Osteoblast (primary cell): Measurements from ENCODE around the gene DCD. TPM values are rescaled to one million over a fixed set of nuclear protein-coding genes. Genes with fewer than 3 reads are reported as not detected.

Experiments
- DNase-seq: peaks from one replicate; pipeline ENCODE4 v3.0.0; 2011; ENCODE audit warnings: low spot score, mixed read lengths; ENCODE audit not compliant: insufficient read length; ENCODE audit errors: missing footprints
- H2AFZ ChIP-seq: 2 replicates; pipeline ENCODE4 v1.6.0; 2011; ENCODE audit warnings: mild to moderate bottlenecking, low read length
- H3K27ac ChIP-seq: 2 replicates; pipeline ENCODE4 v1.5.1; 2011; ENCODE audit warnings: mild to moderate bottlenecking, low read depth, low read length, moderate library complexity
- H3K27me3 ChIP-seq: 2 replicates; pipeline ENCODE4 v1.6.0; 2012; ENCODE audit warnings: mild to moderate bottlenecking, control low read depth, inconsistent platforms, low read length, moderate library complexity; ENCODE audit not compliant: insufficient read depth
- H3K36me3 ChIP-seq: 2 replicates; pipeline ENCODE4 v1.5.1; 2011; ENCODE audit warnings: mild to moderate bottlenecking, low read length, control low read depth, moderate library complexity; ENCODE audit not compliant: insufficient read depth
- H3K4me1 ChIP-seq: 2 replicates; pipeline ENCODE4 v1.5.1; 2011; ENCODE audit warnings: mild to moderate bottlenecking, low read length, control low read depth, moderate library complexity; ENCODE audit not compliant: insufficient read depth
- H3K4me2 ChIP-seq: 2 replicates; pipeline ENCODE4 v1.6.0; 2011; ENCODE audit warnings: mild to moderate bottlenecking, low read length; ENCODE audit not compliant: insufficient read depth
- H3K4me3 ChIP-seq: fragments of 200-600 bp; sonication (generic); 3 replicates; pipeline ENCODE4 v1.5.1; 2012; ENCODE audit warnings: mild to moderate bottlenecking, low read length, inconsistent platforms; ENCODE audit not compliant: insufficient read depth
- H3K79me2 ChIP-seq: 2 replicates; pipeline ENCODE4 v1.6.0; 2012; ENCODE audit warnings: mild to moderate bottlenecking, low read length, control low read depth, inconsistent platforms; ENCODE audit not compliant: insufficient read depth
- H3K9me3 ChIP-seq: 2 replicates; pipeline ENCODE4 v1.5.1; 2011; ENCODE audit warnings: low read depth, low read length, control low read depth
- H4K20me1 ChIP-seq: 2 replicates; pipeline ENCODE4 v1.6.0; 2012; ENCODE audit warnings: mild to moderate bottlenecking, low read length, control low read depth; ENCODE audit not compliant: insufficient read depth
- total RNA-seq: library from RNA; depleted of rRNA; stranded (reverse); fragments of >200 nt; gene quantifications from 2 replicates; pipeline ENCODE4 v1.2.3, GENCODE V29; 2012
- TF ChIP-seq, protein P1 (sequence below): IDR thresholded peaks from 2 replicates; pipeline ENCODE4 v1.5.1; 2011; ENCODE audit warnings: mild to moderate bottlenecking, low read depth, low read length, moderate library complexity; ENCODE audit errors: extremely low read depth

The DCD gene
- total RNA-seq, 1 donor = not detected

DNA sequence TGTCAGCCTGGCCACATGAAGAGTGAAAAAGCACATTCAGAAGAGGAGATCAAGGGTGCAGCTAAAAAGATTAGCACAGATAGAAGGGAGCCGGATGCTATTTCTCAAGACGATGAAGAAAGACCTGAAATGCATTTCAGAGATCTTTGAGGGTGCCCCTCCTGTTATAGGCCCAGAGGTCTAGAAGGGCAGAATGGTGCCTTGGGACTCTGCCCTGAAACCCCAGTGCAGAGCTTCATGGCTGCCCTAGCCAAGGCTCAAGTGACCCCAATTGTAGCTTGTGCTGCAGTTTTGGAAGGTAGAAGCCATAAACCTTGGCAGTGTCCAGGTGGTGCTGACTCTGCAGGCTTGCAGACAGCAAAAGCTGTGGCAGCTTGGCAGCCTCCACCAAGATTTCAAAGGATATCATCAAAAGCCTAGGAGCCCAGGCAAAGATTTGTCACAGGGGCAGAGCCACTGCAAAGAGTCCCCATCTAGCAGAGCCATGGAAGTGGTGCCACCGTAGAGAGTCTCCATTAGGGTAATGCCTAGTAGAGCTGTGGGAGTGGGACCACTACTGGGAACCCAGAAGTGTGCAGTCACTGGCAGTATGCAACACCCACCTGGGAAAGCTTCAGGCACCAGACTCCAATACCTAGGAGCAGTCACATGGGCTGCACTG is 19.8 kb downstream of the DCD start:
- no peak overlapping the region for H3K4me2 ChIP-seq
- no peak overlapping the region for H3K27ac ChIP-seq
- H2AFZ ChIP-seq = no peak overlapping the region
- H3K36me3 ChIP-seq = no peaks in the 10 kb centered on the region
- no peaks in the 10 kb centered on the region for H3K4me1 ChIP-seq
- TF ChIP-seq, protein P1, sequence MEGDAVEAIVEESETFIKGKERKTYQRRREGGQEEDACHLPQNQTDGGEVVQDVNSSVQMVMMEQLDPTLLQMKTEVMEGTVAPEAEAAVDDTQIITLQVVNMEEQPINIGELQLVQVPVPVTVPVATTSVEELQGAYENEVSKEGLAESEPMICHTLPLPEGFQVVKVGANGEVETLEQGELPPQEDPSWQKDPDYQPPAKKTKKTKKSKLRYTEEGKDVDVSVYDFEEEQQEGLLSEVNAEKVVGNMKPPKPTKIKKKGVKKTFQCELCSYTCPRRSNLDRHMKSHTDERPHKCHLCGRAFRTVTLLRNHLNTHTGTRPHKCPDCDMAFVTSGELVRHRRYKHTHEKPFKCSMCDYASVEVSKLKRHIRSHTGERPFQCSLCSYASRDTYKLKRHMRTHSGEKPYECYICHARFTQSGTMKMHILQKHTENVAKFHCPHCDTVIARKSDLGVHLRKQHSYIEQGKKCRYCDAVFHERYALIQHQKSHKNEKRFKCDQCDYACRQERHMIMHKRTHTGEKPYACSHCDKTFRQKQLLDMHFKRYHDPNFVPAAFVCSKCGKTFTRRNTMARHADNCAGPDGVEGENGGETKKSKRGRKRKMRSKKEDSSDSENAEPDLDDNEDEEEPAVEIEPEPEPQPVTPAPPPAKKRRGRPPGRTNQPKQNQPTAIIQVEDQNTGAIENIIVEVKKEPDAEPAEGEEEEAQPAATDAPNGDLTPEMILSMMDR = no peak
- H4K20me1 ChIP-seq = no peaks in the 10 kb centered on the region
- peaks cover 8% of the 10 kb centered on the region for H3K27me3 ChIP-seq
- H3K4me3 ChIP-seq = no peak overlapping the region
- no peaks in the 10 kb centered on the region for H3K79me2 ChIP-seq
- no peaks in the 10 kb centered on the region for H3K9me3 ChIP-seq
- DNase-seq = no peak

DNA sequence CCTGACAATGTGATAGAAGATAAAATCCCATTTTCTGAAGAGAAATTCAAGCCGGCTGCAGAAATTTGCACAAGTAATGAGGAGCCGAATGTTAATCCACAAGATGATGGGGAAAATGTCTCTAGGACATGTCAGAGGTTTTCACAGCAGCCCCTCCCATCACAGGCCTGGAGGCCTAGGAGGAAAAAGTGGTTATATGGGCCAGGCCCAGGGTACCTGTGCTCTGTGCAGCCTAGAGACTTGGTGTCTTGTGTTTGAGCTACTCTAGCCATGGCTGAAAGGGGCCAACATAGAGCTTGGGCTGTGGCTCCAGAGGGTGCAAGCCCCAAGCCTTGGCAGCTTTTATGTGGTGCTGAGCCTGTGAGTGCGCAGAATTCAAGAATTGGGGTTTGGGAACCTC is 20.9 kb downstream of the DCD start:
- Histone ChIP-seq H3K4me2 (no peak overlapping the region), H3K4me1 (no peaks in the 10 kb centered on the region), H3K4me3 (no peak overlapping the region), H3K27ac (no peak overlapping the region), H3K27me3 (peaks cover 8% of the 10 kb centered on the region), H4K20me1 (no peaks in the 10 kb centered on the region), H2AFZ (no peak overlapping the region), H3K9me3 (no peaks in the 10 kb centered on the region), H3K36me3 (no peaks in the 10 kb centered on the region), H3K79me2 (no peaks in the 10 kb centered on the region)
- no peak for DNase-seq
- TF ChIP-seq, protein P1 = no peak

DNA sequence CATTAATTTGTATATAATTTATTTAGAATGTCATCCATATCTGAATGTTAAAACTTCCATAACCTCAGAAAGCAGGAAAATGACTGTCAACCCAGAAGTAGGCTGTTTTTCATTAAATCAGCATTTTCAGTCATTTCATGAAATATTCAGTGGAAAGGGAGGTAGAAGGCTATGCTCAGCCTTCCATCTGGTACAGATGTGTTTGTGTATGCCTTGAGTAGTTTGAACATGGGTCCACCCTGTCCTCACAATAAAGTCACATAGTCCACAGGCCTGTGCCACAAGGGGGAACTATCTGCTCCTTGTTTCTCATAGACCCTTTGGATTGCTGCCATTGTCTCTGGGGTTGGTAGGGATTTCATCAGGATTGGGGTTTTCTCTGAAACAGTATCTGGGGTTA is 22.6 kb downstream of the DCD start:
- H3K36me3 ChIP-seq = no peaks in the 10 kb centered on the region
- TF ChIP-seq, protein P1 = no peak
- peaks cover 5% of the 10 kb centered on the region for H3K27me3 ChIP-seq
- no peak overlapping the region for H3K4me3 ChIP-seq
- H3K27ac ChIP-seq = no peak overlapping the region
- no peaks in the 10 kb centered on the region for H3K79me2 ChIP-seq
- no peak for DNase-seq
- H3K9me3 ChIP-seq = no peaks in the 10 kb centered on the region
- no peaks in the 10 kb centered on the region for H4K20me1 ChIP-seq
- H3K4me2 ChIP-seq = no peak overlapping the region
- H2AFZ ChIP-seq = no peak overlapping the region
- H3K4me1 ChIP-seq = no peaks in the 10 kb centered on the region

DNA sequence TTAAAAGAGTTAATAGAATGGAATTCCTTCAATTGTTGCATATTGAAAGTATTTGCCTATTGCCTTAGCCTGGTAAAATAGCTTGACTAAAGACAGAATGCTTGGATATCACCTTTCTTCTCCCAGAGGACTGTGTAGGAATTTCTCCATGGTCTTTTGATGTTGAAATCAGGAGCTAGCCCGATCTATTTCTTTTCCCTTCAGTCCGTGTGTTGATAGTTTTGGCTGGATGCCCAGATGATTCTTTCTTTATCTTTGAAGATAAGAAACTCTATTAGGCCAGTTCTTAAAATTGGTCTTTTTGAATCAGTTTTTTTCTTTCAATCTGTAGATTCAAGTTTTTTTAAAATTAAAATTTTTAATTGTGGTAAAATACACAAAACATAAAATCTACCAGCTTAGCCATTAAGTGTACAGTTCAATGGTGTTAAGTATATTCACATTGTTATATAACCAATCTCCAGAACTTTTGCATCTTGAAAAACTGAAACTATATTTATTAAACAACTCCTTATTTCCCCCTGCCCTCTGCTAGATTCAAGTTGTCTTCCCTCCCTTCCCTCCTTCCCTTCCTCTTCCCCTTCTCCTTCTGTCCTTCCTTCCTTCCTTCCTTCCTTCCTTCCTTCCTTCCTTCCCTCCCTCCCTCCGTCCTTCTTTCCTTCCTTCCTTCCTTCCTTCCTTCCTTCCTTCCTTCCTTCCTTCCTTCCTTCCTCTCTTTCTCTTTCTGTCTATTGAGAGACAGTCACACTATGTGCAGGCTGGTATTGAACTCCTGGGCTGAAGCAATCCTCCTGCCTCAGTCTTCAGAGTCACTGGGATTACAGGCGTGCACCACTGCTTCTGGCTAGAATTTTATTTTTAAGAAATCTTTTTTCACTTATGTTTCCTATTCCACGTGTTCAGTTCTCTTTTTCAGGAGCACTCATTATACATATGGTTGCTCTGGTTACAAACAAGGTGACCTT is 23.6 kb downstream of the DCD start:
- no peak overlapping the region for H3K4me3 ChIP-seq
- no peaks in the 10 kb centered on the region for H3K4me1 ChIP-seq
- H3K27ac ChIP-seq = no peak overlapping the region
- H3K27me3 ChIP-seq = peaks cover 5% of the 10 kb centered on the region
- no peaks in the 10 kb centered on the region for H4K20me1 ChIP-seq
- H3K4me2 ChIP-seq = no peak overlapping the region
- no peak for DNase-seq
- TF ChIP-seq, protein P1 = no peak
- H3K9me3 ChIP-seq = no peaks in the 10 kb centered on the region
- H3K36me3 ChIP-seq = no peaks in the 10 kb centered on the region
- no peak overlapping the region for H2AFZ ChIP-seq
- H3K79me2 ChIP-seq = no peaks in the 10 kb centered on the region
